Hindlimb muscle (tissue), 1 donor: ENCODE data around the gene PODN. TPM values are rescaled to one million over a fixed set of nuclear protein-coding genes. Genes with fewer than 3 reads are reported as not detected.

Experiments used
- DNase-seq: peaks from one replicate; pipeline ENCODE4 v3.0.0-alpha.2; 2013
- polyA plus RNA-seq: library from polyadenylated mRNA; unstranded; fragments of 120-200 nt; gene quantifications from one replicate; pipeline ENCODE4 v1.2.1, GENCODE V29; 2013; ENCODE audit not compliant: insufficient read length

PODN gene, protein sequence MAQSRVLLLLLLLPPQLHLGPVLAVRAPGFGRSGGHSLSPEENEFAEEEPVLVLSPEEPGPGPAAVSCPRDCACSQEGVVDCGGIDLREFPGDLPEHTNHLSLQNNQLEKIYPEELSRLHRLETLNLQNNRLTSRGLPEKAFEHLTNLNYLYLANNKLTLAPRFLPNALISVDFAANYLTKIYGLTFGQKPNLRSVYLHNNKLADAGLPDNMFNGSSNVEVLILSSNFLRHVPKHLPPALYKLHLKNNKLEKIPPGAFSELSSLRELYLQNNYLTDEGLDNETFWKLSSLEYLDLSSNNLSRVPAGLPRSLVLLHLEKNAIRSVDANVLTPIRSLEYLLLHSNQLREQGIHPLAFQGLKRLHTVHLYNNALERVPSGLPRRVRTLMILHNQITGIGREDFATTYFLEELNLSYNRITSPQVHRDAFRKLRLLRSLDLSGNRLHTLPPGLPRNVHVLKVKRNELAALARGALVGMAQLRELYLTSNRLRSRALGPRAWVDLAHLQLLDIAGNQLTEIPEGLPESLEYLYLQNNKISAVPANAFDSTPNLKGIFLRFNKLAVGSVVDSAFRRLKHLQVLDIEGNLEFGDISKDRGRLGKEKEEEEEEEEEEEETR
- 8.5 TPM for polyA plus RNA-seq

DNA sequence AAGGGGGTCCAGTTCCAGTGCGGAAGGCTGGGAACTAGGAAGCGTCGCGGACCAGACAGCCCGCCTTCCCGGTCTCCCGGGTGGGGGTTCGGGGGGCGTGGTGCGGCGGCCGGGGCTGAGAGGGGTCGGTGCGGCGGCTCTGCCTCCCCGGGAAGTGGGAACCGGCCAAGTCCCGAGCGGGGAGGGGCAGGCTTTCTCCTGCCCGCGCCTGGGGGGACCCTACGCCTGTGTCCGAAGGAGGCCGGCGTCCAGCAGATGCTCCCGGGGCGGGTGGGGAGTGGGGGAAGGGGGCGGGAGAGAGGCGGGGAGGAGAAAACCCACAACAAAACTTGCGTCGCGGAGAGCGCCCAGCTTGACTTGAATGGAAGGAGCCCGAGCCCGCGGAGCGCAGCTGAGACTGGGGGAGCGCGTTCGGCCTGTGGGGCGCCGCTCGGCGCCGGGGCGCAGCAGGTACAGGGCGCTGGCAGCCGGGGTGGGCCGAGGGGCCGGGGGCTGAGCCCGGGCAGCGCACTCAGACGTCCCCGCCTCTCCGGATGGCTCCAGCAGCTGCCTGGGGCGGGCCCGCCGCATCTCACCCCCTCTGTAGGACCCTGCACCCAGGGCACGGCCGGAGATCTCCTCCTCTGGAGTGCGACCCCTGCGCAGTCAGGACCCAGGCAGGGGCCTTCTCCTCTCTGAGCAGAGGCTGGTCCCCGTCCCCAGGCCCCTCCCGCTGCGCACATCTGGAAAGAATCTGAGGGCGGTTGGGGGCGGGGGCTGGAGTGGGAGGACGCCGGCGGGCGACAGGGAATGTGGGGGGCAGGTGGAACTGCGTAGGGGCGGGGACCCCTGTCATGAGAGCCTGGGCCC, at the start of gene PODN:
PODN (plus strand) TSS at position 355 of the 849 bp plus-strand sequence. CDS start 7,643 bp downstream, outside the sequence.
- peak; percentile 31 for DNase-seq

DNA sequence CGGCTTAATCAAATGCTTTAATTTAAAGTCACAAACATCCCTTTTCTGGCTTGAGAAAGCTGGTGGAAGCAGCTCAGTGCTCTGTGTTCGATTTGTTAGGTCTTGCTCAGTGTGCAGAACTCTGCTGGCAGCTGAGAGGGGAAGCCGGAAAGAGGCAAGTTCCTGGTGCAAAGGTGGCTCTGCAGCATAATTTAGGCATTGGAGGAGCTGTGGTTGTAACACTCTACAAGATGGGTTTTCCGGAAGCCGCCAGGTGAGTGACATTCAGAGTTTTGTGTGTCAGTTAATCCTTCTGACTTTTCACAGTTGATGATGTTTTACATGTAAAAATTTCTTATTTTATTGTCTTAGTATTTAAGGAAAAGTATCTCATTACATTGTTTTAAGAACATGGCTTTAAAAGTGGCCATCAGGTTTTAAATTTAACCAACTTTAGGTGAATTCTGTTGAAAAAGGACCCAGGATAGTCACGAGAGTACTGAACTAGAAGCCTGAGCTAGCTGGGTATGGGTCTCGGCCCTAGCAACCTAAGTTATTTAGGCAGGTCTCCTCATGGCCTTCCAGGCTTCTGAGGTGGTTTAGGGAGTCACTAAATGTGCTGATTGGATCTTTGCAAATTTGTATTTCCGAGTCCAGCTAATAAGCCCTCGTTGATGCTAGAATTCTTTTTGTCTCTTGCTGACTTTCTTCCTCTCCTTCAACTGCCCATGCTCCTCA, 47.1 kb upstream of the PODN start:
- peak; percentile 86 for DNase-seq

DNA sequence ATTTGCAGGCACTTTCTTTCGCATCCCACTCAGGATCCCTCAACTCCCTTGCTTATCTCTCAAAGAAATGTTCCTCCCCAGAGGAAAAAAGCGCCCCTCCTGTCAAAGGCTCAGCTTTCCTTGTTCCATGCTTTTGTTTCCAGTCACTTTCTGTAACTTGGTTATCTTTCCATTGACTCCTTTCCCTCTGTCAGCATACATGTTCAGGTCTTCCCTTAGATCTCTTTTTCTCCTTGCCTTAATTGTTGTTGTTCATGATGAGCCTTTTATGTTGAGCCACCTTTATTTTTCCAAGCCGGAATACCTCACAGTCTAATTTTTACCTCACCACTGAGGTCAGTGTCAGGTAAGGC, 46.5 kb upstream of the PODN start:
- no peak for DNase-seq

DNA sequence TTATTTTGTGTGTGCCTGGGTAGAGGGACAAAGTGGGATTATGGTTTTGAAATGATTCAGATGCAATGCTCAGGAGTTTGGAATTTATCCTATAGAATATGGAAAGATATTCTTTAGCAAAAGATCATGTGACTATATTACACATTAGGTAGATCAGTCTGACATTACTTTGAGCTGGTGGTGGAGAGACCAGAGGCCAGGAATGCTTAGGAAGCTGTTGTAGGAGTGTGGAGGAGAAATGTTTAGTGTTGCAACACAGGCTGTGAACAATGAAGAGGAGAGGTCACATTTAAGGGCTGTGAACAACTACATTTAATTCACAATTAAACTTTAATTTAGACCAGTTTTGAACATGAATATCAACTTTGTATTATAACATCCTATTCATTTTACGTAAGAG, 45.3 kb upstream of the PODN start:
- DNase-seq = no peak

DNA sequence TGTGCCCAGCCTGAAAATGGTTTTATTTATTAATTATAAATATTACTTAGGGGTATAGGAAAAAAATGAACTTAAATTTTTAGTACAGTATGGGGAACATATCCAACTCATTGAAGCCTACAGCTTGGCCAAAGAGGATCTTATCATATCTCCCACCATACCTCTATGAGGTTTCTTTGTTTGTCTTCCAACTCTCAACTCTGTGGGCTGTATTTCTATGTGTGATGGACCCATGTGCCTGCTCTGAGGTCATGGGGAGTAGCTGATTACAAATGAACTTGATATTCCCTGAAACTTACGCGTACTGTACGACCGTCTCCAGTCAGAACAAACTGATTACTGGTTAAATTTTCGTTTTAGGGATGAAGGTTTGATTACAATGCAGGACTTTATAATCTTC, 41.4 kb upstream of the PODN start:
- no peak for DNase-seq

DNA sequence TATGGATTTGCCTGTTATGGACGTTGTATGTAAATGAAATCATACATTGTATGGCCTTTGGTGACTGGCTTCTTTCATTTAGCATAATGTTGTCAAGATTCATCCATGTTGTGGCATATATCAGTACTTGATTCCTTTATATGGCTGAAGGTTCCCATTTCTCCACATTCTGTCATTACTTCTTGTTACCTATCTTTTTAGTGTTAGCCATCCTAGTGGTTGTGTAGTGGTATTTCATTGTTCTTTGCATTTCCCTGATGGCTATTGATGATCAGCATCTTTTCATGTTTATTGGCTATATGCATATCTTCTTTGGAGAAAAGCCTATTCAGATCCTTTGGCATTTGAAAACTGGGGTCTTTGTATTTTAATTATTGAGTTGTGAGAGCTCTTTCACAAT, 39.8 kb upstream of the PODN start:
- DNase-seq = no peak

DNA sequence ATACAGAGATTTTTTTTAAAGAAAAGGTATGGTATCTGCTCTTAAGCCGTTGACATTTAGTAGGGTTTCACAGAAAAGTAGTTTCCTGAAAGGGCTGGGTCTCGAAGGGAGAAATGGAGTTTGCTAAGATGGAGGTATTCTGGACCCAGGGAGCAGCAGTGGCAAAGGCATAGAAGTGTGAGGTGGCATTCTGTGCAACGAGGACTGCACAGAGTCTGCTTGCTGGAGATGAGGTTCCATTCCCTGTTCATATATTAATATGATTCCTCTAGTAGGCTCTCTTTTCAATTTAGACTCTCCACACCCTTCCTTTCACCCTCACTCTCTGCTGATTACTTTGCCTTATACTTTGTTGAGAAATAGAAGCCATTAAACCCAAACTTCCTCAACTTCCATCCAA, 38.5 kb upstream of the PODN start:
- DNase-seq = no peak

DNA sequence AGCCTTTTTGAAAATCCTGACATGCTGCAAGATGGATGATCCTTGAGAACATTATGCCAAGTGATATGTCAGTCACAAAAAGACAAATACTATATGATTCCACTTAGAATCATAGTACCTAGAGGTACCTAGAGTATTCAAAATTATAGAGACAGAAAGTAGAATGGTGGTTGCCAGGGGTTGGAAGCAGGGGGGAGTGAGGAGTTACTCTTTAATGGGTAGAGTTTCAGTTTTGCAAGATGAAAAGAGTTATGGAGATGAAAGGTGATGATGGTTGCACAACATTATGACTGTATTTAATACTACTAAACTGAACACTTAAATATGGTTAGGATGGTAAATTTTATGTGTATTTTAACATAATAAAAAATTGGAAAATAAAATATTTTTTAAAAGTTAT, 37.9 kb upstream of the PODN start:
- no peak for DNase-seq

DNA sequence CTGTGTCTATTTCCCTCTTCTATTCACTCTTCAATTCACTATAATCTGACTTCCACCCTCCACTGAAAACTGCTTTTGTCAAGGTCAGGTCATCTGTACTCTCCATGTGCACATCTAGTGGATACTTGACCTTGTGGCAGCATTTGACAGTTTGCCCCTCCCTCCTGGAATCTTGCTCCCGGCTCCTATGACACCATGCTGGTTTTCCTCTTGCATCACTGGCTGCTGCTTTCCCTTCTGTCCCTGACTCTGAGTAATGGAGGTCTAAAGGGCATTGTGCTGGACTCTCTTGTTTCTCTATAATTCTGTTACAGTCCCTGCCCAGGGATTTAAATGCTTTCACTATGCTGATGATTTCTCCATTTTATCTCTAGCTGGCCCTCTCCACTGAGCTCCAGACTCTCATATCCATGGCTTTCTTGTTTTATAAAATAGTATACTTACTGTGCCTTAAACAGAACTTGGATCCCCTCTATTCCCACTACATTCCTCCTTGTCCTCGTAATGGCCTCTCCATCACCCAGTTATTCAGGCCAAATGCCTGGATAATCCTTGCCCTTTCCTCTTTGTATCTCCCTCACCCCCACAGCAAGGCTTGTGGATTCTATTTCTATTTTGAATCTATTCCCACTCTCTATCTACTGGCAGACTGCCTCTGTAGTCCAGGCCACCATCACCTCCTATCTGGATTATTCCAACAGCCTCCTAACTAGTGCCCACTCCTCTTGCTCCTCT, 36.8 kb upstream of the PODN start:
- no peak for DNase-seq

DNA sequence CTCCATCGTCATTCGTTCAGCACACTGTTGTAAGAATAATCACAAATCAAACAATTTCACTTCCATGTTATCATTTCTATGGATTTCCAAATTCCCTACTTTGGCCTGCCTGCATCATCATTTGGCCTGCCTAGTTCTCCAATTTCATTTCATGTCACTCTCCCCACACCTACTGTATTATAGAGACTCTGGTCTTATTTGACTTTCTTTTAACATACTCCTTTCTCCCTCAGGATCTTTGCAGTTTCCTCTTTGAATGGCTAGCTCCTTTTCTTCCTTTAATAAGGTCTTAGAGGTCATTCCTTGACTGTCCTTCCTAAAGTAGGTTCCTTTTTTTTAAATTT, 36.3 kb upstream of the PODN start:
- DNase-seq = no peak

DNA sequence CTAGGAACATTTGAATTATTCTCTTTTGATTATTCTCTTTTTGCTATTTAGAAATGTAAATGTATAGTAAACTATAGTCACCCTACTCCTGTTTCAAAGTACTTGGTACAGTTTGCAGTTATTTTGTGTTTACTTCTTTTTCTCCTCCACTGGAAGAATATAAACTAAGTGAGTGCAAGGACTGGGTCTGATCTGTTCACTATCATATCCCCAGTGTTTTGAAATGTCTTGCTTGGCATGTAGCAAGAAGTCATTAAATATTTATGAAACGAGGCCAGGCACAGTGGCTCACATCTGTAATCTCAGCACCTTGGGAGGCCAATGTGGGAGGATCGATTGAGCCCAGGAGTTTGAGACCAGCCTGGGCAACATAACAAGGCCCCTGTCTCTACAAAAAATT, 35.8 kb upstream of the PODN start:
- no peak for DNase-seq

DNA sequence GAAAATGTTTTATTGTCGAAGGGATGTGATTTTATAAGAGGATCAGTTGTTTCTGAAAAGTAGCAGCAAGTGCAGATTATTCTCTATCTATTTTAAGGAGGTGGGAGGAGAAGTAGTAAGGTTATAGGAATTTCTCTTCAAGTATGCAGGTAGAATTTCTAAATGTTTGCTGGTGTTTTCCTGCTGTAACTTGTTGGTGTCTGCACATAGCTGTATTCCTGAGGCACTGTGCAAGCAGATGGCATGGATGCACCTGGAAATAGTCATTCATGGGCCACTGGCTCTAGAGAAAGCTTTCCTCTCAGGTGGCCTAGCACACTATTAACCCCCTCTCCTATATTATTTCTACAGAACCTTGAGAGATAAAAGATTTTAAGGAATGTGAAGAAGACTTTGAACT, 30.3 kb upstream of the PODN start:
- DNase-seq = no peak

DNA sequence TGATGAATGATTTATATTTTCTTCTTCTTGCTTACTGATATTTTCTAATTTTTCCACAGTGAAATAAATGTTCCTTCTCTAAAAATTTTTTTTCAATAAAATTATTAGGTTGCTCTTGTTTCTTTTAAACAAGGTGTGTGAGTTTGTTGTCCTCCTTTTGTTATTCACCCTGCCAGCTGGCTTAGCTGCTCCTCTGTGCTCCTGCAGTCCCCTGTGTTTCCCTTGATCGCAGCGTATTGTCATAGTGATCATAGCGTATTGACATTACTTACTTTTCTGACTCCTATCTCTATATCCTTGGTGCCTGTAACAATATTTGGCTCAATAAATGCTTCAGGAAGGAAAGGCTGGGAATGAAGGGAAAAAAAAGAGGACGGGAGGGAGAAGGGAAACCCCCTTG, 24.9 kb upstream of the PODN start:
- DNase-seq = no peak

DNA sequence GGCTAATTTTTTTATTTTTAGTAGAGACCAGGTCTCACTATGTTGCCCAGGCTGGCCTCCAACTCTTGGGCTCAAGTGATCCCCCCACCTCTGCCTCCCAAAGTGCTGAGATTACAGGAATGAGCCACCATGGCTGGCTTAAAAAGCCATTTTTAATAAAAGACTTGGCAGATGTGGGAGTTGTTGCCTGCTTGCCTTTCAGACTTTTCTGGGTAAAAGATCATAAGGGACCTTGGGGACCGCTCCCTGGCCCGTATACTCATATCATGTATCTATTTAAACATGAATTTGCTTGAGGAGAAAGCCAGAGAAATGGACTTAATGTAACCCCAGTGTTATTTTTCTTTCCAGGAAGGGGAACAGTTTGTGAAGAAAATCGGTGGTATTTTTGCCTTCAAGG, 23.4 kb upstream of the PODN start:
- no peak for DNase-seq

DNA sequence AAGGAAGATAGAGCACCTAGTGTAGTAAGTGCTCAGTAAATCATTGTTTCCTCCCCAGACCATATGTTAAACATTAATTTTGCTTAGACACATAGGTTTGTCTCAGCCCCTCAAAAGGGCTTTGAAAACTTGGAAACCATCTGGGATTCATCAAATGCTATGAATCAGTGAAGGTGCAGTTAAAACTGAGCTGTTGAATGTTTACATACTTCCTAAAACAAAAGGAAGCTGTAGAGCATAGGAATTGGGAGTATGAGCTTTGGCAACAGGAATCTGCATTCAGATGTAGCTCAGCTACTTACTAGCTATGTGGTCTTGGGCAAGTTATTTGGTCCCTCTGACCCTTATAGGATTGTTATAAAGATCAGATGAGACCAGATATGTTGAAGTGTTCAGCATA, 18.7 kb upstream of the PODN start:
- DNase-seq = no peak

DNA sequence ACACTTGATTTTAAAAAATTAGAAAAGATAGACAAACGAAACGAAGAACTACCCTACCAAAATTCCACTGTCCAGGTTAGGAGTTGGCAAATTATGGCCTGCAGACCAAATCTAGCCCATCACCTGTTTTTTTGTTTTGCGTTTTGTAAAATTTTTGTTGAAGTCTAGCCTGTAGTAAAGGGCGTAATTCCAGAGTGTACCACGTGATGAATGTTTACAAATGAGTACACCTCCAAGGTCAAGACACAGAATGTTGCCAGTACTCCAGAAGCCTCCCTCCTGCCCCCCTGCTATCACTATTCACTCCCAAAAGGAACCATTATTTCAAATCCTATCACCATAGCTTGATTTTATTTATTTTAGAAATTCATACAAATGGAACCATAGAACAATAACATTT, 17.1 kb upstream of the PODN start:
- no peak for DNase-seq

DNA sequence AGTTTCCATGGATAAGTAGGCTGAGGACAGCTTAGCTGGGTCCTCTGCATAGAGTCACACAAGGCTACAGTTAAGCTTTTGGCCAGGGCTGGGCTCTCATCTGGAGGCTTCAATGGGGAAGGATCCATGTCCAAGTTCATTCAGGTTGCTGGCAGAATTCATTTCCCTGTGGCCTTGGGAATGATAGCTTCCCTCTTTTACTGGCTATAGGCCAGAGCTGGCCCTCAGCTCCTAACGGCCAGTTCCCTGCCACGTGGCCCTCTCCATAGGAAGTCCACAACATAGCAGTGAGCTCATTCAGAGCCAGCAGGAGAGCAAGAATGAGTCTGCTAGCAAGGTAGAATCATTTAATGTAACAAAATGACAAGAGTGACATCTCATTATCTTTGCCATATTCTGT, 15.1 kb upstream of the PODN start:
- no peak for DNase-seq

DNA sequence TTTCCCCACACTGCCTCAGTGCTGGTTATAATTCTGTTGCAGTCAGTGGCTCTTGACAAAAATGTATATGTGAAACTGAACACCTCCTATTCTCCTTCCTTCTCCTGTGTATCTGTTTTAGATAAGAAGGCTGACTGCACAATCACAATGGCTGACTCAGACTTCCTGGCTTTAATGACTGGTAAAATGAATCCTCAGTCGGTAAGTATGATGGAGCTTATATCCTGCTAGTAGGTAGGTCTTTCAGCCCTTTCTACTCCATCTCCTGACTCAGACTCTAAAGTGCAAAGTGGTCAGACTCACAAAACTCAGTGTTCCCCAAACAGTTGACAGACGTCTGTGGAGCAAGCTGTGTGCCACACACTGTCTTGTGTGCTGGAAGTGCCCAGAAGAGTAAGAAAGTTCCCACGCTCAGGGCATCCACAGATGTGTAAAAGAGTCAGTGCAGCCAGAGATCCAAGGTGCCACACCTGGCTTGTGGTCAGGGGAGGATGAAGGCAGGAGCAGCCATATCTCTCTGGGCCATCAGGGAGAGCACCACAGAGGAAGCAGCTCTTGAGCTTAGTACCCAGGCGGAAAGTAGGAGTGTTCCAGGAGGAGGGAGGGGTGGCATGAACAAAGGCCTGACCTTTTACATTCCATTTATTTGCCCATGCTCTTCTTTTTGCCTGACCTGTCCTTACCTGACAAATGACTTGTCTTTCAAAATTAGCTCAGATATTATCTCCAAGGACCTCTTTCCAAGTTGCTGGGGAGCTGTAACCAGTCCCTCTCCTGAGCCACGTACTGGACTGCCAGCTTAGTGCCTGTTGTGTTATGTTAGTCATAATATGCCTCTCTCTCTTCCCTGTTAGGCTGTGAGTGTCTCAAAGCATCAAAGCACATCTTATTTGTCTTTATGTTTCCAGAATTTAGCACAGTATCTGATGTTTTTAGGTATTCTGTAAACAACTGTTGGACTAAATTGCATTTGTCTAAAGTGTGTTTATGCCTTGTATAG, 14.0 kb upstream of the PODN start:
- DNase-seq = no peak

DNA sequence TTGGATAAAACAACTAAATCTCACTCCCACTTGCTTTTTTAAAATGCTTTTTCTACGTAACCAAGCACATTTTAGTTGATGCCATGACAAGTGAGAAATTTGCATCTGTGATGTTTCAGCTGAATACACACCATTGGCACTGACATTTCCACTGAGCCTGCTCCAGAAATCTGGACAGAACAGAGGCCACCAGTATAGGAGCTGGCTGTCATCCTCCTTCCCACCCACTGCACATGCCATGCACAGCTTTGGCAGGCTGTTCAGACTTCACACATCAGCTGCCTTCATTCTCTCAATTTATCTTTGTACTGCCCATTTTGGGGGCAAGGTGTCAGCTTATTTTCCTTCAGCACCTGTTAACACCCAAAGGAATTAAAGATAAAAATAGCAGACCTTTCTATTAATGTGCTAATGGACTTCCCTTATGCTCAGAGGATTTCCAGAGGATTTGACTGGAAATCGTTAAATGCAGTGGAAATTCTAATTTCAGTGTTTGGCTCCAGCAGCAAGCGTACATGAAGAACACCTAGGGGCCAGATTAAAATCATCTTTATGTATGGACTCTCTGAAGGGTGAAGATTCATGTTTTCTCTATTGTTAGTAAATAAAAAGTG, 12.9 kb upstream of the PODN start:
- no peak for DNase-seq

DNA sequence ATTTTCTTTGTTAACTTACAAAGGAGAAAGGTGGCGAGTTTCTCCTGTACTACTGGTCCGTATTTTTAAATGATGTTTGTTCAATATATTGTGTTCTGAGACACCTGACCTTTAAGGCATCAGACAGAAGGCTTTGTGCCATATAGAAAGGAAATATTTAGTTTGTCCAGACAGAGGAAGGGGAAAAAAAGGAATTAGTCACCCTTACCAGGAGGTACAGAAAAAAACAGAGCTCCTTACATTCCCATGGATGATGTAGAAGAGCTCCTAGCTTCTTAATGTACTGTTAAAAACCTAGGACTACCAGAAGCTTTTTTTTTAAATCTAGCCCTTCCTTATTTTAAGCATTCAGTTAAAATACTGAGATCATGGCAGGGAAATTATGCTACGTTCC, 12.4 kb upstream of the PODN start:
- DNase-seq = no peak

DNA sequence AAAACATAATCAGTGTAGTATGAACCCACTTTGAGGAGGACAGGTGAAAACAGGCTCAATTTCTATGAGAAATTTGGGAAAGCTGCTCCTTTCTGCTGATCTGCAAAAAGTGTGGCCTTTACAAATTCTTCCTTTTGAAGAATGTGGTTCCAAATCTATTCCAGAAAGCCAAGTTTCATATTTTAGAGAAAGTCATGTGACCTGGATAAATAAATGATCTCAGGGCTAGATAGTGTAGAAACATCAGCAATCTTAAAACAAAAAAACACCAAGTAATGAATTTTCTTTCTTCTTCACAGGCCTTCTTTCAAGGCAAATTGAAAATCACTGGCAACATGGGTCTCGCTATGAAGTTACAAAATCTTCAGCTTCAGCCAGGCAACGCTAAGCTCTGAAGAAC, 11.7 kb upstream of the PODN start:
- no peak for DNase-seq
